ENCODE data around the gene CAPRIN1. TPM values are rescaled to one million over a fixed set of nuclear protein-coding genes. Genes with fewer than 3 reads are reported as not detected.
"Not testable (repeated sequence)": the region's sequence is repeated elsewhere in the genome, so short reads cannot be mapped to it uniquely, and the experiment has no call there.

CAPRIN1 gene
- polyA plus RNA-seq, 2 donors, result 54.0 to 58.8 TPM

DNA sequence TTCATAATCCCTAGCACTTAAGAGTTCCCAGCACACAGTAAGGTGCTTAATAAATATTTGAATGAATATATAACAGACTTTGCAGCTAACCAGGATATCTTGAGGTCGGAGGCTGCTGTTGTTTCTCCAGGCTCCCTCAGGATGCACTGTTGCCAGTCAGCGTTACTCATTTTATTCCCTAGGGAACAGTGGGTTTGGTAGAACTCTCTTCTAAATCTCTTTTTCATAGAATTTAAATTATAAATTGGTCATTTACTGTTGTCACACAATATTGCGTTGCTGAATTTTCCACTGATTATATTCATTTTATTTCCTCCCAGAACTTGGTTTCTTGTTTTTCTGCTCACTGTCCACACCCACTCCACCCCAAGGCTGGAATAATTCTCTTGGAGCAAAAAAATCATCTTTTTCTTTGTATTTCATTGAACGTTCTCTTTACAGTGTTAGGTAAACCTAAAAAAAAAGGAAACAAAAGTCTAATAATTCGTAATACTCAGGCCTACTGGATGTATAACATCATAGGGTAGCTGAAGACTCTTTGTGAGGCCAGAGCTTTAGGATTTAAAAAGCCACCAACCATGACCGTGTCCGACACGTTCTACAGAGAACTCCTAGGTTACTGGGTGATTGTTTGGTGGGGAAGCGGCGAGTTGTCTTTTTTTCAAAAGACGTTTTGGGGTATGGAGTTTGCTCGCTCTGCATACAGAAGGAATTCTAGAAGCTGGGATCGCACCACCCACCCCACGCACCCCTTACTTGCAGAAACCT is 766 bp upstream of the CAPRIN1 start:
- WGBS, 2 donors, result 7 to 10% methylated on average over 14 of the region's 14 CpGs
- no peaks in the 10 kb centered on the region for H3K9me3 ChIP-seq (ENCODE audit: control insufficient read depth in 2 of 2, insufficient read depth in 1 of 2, low read depth in 1 of 2, low read length in 1 of 2)
- H3K4me3 ChIP-seq (ENCODE audit: low read depth in 1 of 2, low read length in 2 of 2), result peak overlapping the region; percentile 78 to 84
- peaks cover 0 to 2% of the 10 kb centered on the region in 2 donors for H3K36me3 ChIP-seq (ENCODE audit: control insufficient read depth in 2 of 2, insufficient read depth in 2 of 2, low read length in 1 of 2)
- H3K27me3 ChIP-seq (ENCODE audit: control insufficient read depth in 1 of 2, insufficient read depth in 2 of 2, low read length in 2 of 2), result no peaks in the 10 kb centered on the region
- H3K27ac ChIP-seq (ENCODE audit: low read depth in 2 of 2, low read length in 1 of 2), result peak overlapping the region; percentile 98
- peaks cover 0 to 2% of the 10 kb centered on the region in 2 donors for H3K4me1 ChIP-seq (ENCODE audit: control insufficient read depth in 2 of 2, insufficient read depth in 2 of 2, low read length in 1 of 2)

DNA sequence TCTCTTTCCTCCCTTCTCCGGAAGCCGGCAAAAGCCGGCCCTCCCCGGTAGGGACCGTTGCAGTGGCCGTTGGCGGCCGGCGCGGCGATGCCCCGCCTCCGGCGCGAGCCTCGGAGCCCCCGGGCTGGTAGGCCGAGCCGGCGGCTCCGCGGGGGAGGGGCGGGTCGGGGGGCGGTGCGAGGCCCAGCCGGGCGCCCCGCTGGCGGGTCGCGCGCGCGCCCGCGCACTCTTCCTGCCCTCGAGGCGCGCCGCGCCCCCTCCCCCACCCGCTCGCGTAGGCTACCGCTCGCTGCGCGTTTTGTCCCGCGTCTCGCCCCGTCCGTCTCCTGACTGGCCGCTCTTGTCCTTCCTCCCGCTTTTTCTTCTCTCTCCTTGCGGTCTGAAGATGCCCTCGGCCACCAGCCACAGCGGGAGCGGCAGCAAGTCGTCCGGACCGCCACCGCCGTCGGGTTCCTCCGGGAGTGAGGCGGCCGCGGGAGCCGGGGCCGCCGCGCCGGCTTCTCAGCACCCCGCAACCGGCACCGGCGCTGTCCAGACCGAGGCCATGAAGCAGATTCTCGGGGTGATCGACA is 591 bp downstream of the CAPRIN1 start:
- Histone ChIP-seq H3K27ac (ENCODE audit: low read depth in 2 of 2, low read length in 1 of 2) (peak overlapping the region; percentile 98), H3K27me3 (ENCODE audit: control insufficient read depth in 1 of 2, insufficient read depth in 2 of 2, low read length in 2 of 2) (no peaks in the 10 kb centered on the region), H3K36me3 (ENCODE audit: control insufficient read depth in 2 of 2, insufficient read depth in 2 of 2, low read length in 1 of 2) (peaks cover 0 to 2% of the 10 kb centered on the region in 2 donors), H3K4me1 (ENCODE audit: control insufficient read depth in 2 of 2, insufficient read depth in 2 of 2, low read length in 1 of 2) (peaks cover 0 to 2% of the 10 kb centered on the region in 2 donors), H3K4me3 (ENCODE audit: low read depth in 1 of 2, low read length in 2 of 2) (peak overlapping the region; percentile 78 to 84), H3K9me3 (ENCODE audit: control insufficient read depth in 2 of 2, insufficient read depth in 1 of 2, low read depth in 1 of 2, low read length in 1 of 2) (no peaks in the 10 kb centered on the region)
- WGBS, 2 donors, result 1 to 2% methylated on average over 46 to 82 of the region's 82 CpGs

- 0 to 1% methylated on average over 40 of the region's 40 CpGs for WGBS, 2 donors
- no peaks in the 10 kb centered on the region for H3K27me3 ChIP-seq (ENCODE audit: control insufficient read depth in 1 of 2, insufficient read depth in 2 of 2, low read length in 2 of 2)
- peaks cover 0 to 2% of the 10 kb centered on the region in 2 donors for H3K36me3 ChIP-seq (ENCODE audit: control insufficient read depth in 2 of 2, insufficient read depth in 2 of 2, low read length in 1 of 2)
- H3K4me3 ChIP-seq (ENCODE audit: low read depth in 1 of 2, low read length in 2 of 2), result peak overlapping the region; percentile 78 to 84
- peaks cover 0 to 2% of the 10 kb centered on the region in 2 donors for H3K4me1 ChIP-seq (ENCODE audit: control insufficient read depth in 2 of 2, insufficient read depth in 2 of 2, low read length in 1 of 2)
- no peaks in the 10 kb centered on the region for H3K9me3 ChIP-seq (ENCODE audit: control insufficient read depth in 2 of 2, insufficient read depth in 1 of 2, low read depth in 1 of 2, low read length in 1 of 2)
- H3K27ac ChIP-seq (ENCODE audit: low read depth in 2 of 2, low read length in 1 of 2), result peak overlapping the region; percentile 98
Observed at GRCh38 chr11:34052608-34053160, 1.2 kb downstream of the CAPRIN1 start.

GRCh38 chr11:34053161-34053686 is 1.7 kb downstream of the CAPRIN1 start:
- Histone ChIP-seq H3K27ac (ENCODE audit: low read depth in 2 of 2, low read length in 1 of 2) (peak overlapping the region; percentile 98), H3K4me1 (ENCODE audit: control insufficient read depth in 2 of 2, insufficient read depth in 2 of 2, low read length in 1 of 2) (peaks cover 0 to 2% of the 10 kb centered on the region in 2 donors), H3K36me3 (ENCODE audit: control insufficient read depth in 2 of 2, insufficient read depth in 2 of 2, low read length in 1 of 2) (peaks cover 0 to 2% of the 10 kb centered on the region in 2 donors), H3K27me3 (ENCODE audit: control insufficient read depth in 1 of 2, insufficient read depth in 2 of 2, low read length in 2 of 2) (no peaks in the 10 kb centered on the region), H3K4me3 (ENCODE audit: low read depth in 1 of 2, low read length in 2 of 2) (peak overlapping the region; percentile 78 to 84), H3K9me3 (ENCODE audit: control insufficient read depth in 2 of 2, insufficient read depth in 1 of 2, low read depth in 1 of 2, low read length in 1 of 2) (no peaks in the 10 kb centered on the region)
- WGBS, 2 donors, result 0 to 1% methylated on average over 24 of the region's 24 CpGs

GRCh38 chr11:34054351-34054750 is 2.8 kb downstream of the CAPRIN1 start:
- H3K27ac ChIP-seq (ENCODE audit: low read depth in 2 of 2, low read length in 1 of 2); H3K4me3 ChIP-seq (ENCODE audit: low read depth in 1 of 2, low read length in 2 of 2); H3K27me3 ChIP-seq (ENCODE audit: control insufficient read depth in 1 of 2, insufficient read depth in 2 of 2, low read length in 2 of 2); H3K9me3 ChIP-seq (ENCODE audit: control insufficient read depth in 2 of 2, insufficient read depth in 1 of 2, low read depth in 1 of 2, low read length in 1 of 2); H3K36me3 ChIP-seq (ENCODE audit: control insufficient read depth in 2 of 2, insufficient read depth in 2 of 2, low read length in 1 of 2); H3K4me1 ChIP-seq (ENCODE audit: control insufficient read depth in 2 of 2, insufficient read depth in 2 of 2, low read length in 1 of 2): not testable (repeated sequence)
- 82 to 84% methylated on average over 11 of the region's 11 CpGs for WGBS, 2 donors

DNA sequence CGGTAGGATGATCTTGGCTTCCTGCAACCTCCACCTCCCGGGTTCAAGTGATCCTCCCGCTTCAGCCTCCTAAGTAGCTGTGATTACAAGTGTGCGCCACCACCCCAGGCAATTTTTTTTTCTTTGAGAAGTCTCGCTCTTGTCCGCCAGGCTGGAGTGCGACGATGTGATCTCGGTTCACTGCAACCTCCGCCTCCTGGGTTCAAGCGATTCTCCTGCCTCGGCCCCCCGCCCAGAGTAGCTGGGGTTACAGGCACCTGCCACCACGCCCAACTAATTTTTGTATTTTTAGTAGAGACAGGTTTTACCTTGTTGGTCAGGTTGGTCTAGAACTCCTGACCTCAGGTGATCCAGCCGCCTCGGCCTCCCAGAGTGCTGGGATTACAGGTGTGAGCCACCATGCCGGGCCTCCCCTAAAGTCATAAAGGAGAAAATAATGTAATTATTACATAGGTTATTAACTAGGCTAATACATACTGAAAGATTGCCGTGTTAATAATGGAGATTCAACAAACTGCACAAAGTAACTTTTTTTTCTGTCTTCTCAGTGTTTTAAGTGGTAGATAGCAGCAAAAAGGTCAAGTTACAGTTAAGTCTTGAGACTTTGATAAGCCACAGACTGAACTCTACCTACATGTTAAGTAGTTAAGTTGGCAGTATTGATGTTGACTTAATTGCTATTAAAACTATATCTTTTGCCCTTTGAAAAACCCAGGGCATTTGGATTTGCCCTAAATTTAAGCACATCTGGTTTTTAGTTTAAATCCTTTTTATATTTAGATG is 3.9 kb downstream of the CAPRIN1 start:
- Histone ChIP-seq H3K4me3 (ENCODE audit: low read depth in 1 of 2, low read length in 2 of 2) (no peak overlapping the region), H3K36me3 (ENCODE audit: control insufficient read depth in 2 of 2, insufficient read depth in 2 of 2, low read length in 1 of 2) (peaks cover 0 to 2% of the 10 kb centered on the region in 2 donors), H3K9me3 (ENCODE audit: control insufficient read depth in 2 of 2, insufficient read depth in 1 of 2, low read depth in 1 of 2, low read length in 1 of 2) (no peaks in the 10 kb centered on the region), H3K27me3 (ENCODE audit: control insufficient read depth in 1 of 2, insufficient read depth in 2 of 2, low read length in 2 of 2) (no peaks in the 10 kb centered on the region), H3K27ac (ENCODE audit: low read depth in 2 of 2, low read length in 1 of 2) (no peak overlapping the region), H3K4me1 (ENCODE audit: control insufficient read depth in 2 of 2, insufficient read depth in 2 of 2, low read length in 1 of 2) (peaks cover 0 to 2% of the 10 kb centered on the region in 2 donors)
- WGBS, 2 donors, result 91 to 93% methylated on average over 18 of the region's 18 CpGs

- no peak overlapping the region for H3K4me3 ChIP-seq (ENCODE audit: low read depth in 1 of 2, low read length in 2 of 2)
- WGBS, 2 donors, result 16 to 26% methylated on average over 2 of the region's 2 CpGs
- H3K27me3 ChIP-seq (ENCODE audit: control insufficient read depth in 1 of 2, insufficient read depth in 2 of 2, low read length in 2 of 2), result no peaks in the 10 kb centered on the region
- peaks cover 0 to 2% of the 10 kb centered on the region in 2 donors for H3K36me3 ChIP-seq (ENCODE audit: control insufficient read depth in 2 of 2, insufficient read depth in 2 of 2, low read length in 1 of 2)
- H3K4me1 ChIP-seq (ENCODE audit: control insufficient read depth in 2 of 2, insufficient read depth in 2 of 2, low read length in 1 of 2), result peaks cover 0 to 2% of the 10 kb centered on the region in 2 donors
- H3K9me3 ChIP-seq (ENCODE audit: control insufficient read depth in 2 of 2, insufficient read depth in 1 of 2, low read depth in 1 of 2, low read length in 1 of 2), result no peaks in the 10 kb centered on the region
- H3K27ac ChIP-seq (ENCODE audit: low read depth in 2 of 2, low read length in 1 of 2), result no peak overlapping the region
Observed at GRCh38 chr11:34056672-34057071, 5.1 kb downstream of the CAPRIN1 start.

DNA sequence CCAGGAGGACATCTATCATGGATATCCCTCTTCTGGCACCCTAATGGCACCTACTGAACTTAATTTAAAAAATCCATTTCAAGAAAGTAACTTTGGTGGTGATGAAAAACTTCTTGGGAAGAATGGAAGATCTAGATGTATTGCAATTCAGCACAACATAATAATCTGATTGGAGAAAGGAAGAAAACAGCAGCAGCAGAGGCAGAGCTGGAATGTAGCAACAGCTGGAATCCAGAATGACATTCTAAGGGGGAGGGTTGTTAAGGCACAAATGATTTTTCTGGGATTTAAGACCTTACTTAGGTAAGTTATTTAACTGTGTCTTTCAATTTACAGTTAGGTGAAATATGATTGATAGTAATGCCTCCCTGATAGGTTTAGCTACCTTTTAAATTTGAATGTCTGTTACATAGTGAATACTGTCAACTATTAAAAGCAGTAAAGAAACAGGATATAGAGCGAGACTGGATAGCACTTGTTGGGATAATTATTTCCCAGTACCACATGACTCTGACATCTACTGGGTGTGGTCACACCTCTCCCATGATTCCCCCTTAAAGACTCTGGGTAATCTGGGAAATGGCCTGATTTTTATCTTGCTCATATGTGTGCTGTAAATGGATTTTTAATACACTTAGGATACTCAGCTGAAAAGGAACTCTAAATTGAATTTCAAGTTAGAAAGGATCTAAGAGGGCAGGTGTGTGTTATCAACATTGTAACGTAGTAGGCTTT is 11.7 kb downstream of the CAPRIN1 start:
- Histone ChIP-seq H3K4me1 (ENCODE audit: control insufficient read depth in 2 of 2, insufficient read depth in 2 of 2, low read length in 1 of 2) (peaks cover 0 to 3% of the 10 kb centered on the region in 2 donors), H3K27me3 (ENCODE audit: control insufficient read depth in 1 of 2, insufficient read depth in 2 of 2, low read length in 2 of 2) (no peaks in the 10 kb centered on the region), H3K36me3 (ENCODE audit: control insufficient read depth in 2 of 2, insufficient read depth in 2 of 2, low read length in 1 of 2) (no peaks in the 10 kb centered on the region), H3K27ac (ENCODE audit: low read depth in 2 of 2, low read length in 1 of 2) (no peak overlapping the region), H3K4me3 (ENCODE audit: low read depth in 1 of 2, low read length in 2 of 2) (no peak overlapping the region), H3K9me3 (ENCODE audit: control insufficient read depth in 2 of 2, insufficient read depth in 1 of 2, low read depth in 1 of 2, low read length in 1 of 2) (no peaks in the 10 kb centered on the region)
- WGBS, 2 donors, result 83 to 88% methylated on average over 2 of the region's 2 CpGs

DNA sequence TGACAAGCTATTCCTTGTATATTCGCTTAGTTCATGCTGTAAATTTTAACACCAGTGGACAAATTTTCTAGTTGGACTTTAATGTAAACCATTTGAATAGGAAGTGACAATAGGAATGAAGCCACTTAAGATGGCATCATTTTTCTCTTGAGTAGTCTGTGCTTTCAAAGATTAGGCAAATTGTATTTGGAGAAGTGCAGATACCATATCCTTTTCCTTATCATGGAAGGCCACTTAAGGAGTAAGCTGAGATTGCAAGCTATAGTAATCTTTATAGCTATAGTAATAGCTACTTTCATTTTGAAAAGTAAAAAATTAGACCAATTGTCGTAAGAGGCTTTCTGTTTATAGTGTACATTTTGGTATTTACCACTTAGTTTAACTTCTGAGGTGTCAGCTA is 12.8 kb downstream of the CAPRIN1 start:
- Histone ChIP-seq H3K27ac (ENCODE audit: low read depth in 2 of 2, low read length in 1 of 2) (no peak overlapping the region), H3K36me3 (ENCODE audit: control insufficient read depth in 2 of 2, insufficient read depth in 2 of 2, low read length in 1 of 2) (no peaks in the 10 kb centered on the region), H3K4me1 (ENCODE audit: control insufficient read depth in 2 of 2, insufficient read depth in 2 of 2, low read length in 1 of 2) (peaks cover 0 to 3% of the 10 kb centered on the region in 2 donors), H3K4me3 (ENCODE audit: low read depth in 1 of 2, low read length in 2 of 2) (no peak overlapping the region), H3K27me3 (ENCODE audit: control insufficient read depth in 1 of 2, insufficient read depth in 2 of 2, low read length in 2 of 2) (no peaks in the 10 kb centered on the region), H3K9me3 (ENCODE audit: control insufficient read depth in 2 of 2, insufficient read depth in 1 of 2, low read depth in 1 of 2, low read length in 1 of 2) (no peaks in the 10 kb centered on the region)
- WGBS, 2 donors, result 79 to 85% methylated on average over 2 of the region's 2 CpGs
